SH-SY5Y (cell line): ENCODE results near the gene ARPC1B.

Source experiments
- GATA2 ChIP-seq: IDR thresholded peaks from 2 replicates; pipeline ENCODE4 v1.6.1; 2011; ENCODE audit warnings: mild to moderate bottlenecking, low read depth, low read length
- GATA3 ChIP-seq: IDR thresholded peaks from 2 replicates; pipeline ENCODE4 v1.6.1; 2011; ENCODE audit warnings: low read depth, mild to moderate bottlenecking, low read length, moderate library complexity

DNA sequence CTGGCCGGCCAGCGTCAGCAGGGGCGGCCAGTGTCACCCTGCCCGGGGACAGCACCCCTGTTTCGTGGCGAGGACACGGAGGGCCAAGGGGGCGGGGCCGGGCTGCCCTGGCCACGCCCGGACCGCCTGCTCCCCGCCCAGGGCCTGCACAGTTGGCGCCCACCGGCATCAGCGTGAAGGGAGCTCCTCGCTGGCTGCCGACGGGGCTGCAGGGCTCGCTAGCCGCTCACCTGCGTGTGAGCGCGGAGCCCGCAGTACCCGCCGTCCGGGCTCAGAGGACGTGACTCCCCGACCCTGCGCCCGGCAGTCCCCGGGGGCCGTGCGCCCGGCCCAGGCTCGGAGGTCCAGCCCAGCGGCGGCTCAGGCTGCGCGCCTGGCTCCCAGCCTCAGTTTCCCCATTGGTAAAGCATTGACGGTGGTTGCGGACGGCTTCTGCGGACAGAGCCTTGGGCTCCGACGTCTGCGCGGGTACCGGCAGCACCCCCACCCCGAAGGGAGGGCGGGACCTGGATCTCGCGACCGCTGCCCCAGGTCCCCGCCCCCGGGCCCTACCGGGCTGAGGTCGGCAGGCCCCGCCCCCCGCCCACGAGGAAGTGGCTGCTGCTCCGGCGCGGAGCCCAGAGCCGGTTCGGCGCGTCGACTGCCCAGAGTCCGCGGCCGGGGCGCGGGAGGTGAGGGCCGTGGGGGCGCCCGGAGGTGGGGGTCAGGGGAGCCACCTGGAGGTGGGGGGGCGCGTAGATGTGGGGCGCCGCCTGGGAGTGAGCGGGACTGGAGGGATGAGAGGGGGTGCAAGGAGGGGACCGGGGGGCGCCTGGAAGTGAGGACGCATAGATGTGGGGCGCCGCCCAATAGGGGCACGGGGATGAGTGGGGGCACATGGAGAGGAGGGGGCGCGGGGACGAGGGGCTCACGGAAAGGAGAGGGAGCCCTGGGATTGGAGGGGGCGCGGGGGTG, at the start of gene ARPC1B:
- TF ChIP-seq GATA2 (no peak), GATA3 (no peak)
